Vagina (tissue), 2 donors: ENCODE results near the gene WASF1. TPM values are rescaled to one million over a fixed set of nuclear protein-coding genes. Genes with fewer than 3 reads are reported as not detected.

Source experiments
- DNase-seq, 2 donors: peaks; one replicate each; pipeline ENCODE4 v3.0.0-alpha.2; 2017; ENCODE audit errors: extremely low spot score in 2 of 2
- H3K27ac ChIP-seq: fragments of 200-600 bp; sonication (generic); one replicate; pipeline ENCODE4 v1.5.1; 2019
- H3K27me3 ChIP-seq: fragments of 200-600 bp; sonication (generic); one replicate; pipeline ENCODE4 v1.5.1; 2019
- H3K36me3 ChIP-seq, 2 donors: fragments of 200-600 bp; sonication (generic); one replicate each; pipeline ENCODE4 v1.5.1; 2017 to 2019
- H3K4me1 ChIP-seq: fragments of 200-600 bp; sonication (generic); one replicate; pipeline ENCODE4 v1.5.1; 2019
- H3K4me3 ChIP-seq, 2 donors: fragments of 200-600 bp; sonication (generic); 1 replicate in 1 of 2; 2 replicates in 1 of 2; pipeline ENCODE4 v1.5.1; 2016 to 2019
- H3K9me3 ChIP-seq: fragments of 200-600 bp; sonication (generic); one replicate; pipeline ENCODE4 v1.5.1; 2019
- POLR2A ChIP-seq, 2 donors: fragments of 450-650 bp; IDR thresholded peaks; one replicate each; pipeline ENCODE4 v1.6.1; 2017; ENCODE audit warnings: antibody characterized with exemption in 2 of 2, mild to moderate bottlenecking in 2 of 2, moderate library complexity in 2 of 2
- POLR2AphosphoS5 ChIP-seq, 2 donors: sonication (generic); formaldehyde crosslinking; IDR thresholded peaks; one replicate each; pipeline ENCODE4 v1.9.0; 2017; ENCODE audit warnings: antibody characterized with exemption in 2 of 2, mild to moderate bottlenecking in 2 of 2, low read depth in 1 of 2; ENCODE audit not compliant: insufficient read depth in 1 of 2
- intact Hi-C: fragments of 100-400 bp; cut with DNase I; formaldehyde crosslinking; loops from one replicate; pipeline ENCODE4 v1.15.1; 2023
- total RNA-seq: library from RNA; depleted of rRNA; stranded (reverse); fragments of >200 nt; gene quantifications from one replicate; pipeline ENCODE4 v1.2.3, GENCODE V29; 2016
- TF ChIP-seq, protein P1 (sequence below), 3 experiments: fragments of 450-650 bp in 2 of 3; fragments of 200-600 bp in 1 of 3; sonication (generic) in 1 of 3; IDR thresholded peaks; one replicate each; pipeline ENCODE4 v1.5.1; 2017 to 2019; ENCODE audit warnings: antibody characterized with exemption in 3 of 3, mild to moderate bottlenecking in 2 of 3, moderate library complexity in 2 of 3

The WASF1 gene
- total RNA-seq, 1 donor from 2014 or later: 20.1 TPM

DNA sequence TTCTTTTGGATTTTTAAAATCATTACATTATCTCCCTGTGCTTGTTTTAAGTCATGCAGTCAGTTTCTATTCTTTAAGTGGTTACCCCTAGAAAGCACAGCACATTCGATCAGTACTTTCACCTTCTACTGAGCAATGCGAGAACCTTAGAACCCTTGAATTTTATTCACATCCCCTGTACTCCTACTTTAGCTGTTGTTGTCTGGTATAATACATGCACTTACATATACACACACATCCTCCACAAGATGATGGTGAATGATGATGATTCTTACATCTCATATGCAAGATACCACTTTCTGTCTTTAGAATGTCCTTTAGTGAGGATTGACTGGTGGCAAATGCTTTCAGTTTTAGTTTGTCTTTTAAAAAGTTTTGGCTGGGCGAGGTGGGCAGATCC is 6.4 kb upstream of the WASF1 start:
- intact Hi-C loops: no loop called here
- H3K9me3 ChIP-seq: no peaks in the 10 kb centered on the region
- no peak for DNase-seq
- H3K36me3 ChIP-seq: no peaks in the 10 kb centered on the region
- TF ChIP-seq POLR2AphosphoS5 (IDR thresholded peaks at IDR 0.05; ENCODE audit: insufficient read depth in 1 of 2, low read depth in 1 of 2) (no peak), POLR2A (IDR thresholded peaks at IDR 0.05) (no peak)
- TF ChIP-seq, protein P1, sequence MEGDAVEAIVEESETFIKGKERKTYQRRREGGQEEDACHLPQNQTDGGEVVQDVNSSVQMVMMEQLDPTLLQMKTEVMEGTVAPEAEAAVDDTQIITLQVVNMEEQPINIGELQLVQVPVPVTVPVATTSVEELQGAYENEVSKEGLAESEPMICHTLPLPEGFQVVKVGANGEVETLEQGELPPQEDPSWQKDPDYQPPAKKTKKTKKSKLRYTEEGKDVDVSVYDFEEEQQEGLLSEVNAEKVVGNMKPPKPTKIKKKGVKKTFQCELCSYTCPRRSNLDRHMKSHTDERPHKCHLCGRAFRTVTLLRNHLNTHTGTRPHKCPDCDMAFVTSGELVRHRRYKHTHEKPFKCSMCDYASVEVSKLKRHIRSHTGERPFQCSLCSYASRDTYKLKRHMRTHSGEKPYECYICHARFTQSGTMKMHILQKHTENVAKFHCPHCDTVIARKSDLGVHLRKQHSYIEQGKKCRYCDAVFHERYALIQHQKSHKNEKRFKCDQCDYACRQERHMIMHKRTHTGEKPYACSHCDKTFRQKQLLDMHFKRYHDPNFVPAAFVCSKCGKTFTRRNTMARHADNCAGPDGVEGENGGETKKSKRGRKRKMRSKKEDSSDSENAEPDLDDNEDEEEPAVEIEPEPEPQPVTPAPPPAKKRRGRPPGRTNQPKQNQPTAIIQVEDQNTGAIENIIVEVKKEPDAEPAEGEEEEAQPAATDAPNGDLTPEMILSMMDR (IDR thresholded peaks at IDR 0.05): no peak
- H3K4me1 ChIP-seq: peaks cover 48% of the 10 kb centered on the region
- H3K27me3 ChIP-seq: no peaks in the 10 kb centered on the region
- no peak overlapping the region for H3K27ac ChIP-seq
- no peak overlapping the region for H3K4me3 ChIP-seq

DNA sequence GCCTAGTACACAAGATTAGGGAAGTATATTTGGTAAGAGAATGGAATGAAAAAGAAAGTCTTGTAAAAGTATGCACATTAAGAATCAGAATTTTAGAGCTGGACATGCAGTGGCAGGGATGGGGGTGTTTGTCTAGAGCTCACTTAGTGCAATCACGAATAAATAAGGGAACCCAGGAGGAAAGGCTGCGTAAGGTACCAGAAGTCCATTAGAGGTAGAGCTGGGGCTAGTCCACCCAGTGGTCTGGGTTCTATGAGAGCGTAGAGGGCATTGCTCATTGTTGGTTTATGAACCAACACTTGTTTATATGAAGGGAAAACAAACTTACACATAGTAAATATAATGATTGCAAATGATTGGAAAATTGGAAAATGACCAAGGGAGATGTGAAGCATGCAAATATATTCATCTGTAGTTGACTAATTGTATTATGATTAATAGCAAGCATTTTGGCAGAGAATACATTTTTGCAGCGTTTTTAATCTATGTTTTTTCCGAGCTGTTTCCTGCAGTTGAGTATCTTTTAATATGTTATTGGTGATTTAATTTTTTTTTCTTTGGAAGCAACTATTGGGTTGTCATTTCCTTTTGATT is 3.9 kb upstream of the WASF1 start:
- no peaks in the 10 kb centered on the region for H3K9me3 ChIP-seq
- H3K4me3 ChIP-seq: no peak overlapping the region
- H3K36me3 ChIP-seq: no peaks in the 10 kb centered on the region
- TF ChIP-seq, protein P1 (IDR thresholded peaks at IDR 0.05): no peak
- no peak for TF ChIP-seq POLR2AphosphoS5 (IDR thresholded peaks at IDR 0.05; ENCODE audit: insufficient read depth in 1 of 2, low read depth in 1 of 2)
- TF ChIP-seq POLR2A (IDR thresholded peaks at IDR 0.05): no peak
- intact Hi-C loops: no loop called here
- H3K27me3 ChIP-seq: no peaks in the 10 kb centered on the region
- no peak for DNase-seq
- peaks cover 46% of the 10 kb centered on the region for H3K4me1 ChIP-seq
- no peak overlapping the region for H3K27ac ChIP-seq

DNA sequence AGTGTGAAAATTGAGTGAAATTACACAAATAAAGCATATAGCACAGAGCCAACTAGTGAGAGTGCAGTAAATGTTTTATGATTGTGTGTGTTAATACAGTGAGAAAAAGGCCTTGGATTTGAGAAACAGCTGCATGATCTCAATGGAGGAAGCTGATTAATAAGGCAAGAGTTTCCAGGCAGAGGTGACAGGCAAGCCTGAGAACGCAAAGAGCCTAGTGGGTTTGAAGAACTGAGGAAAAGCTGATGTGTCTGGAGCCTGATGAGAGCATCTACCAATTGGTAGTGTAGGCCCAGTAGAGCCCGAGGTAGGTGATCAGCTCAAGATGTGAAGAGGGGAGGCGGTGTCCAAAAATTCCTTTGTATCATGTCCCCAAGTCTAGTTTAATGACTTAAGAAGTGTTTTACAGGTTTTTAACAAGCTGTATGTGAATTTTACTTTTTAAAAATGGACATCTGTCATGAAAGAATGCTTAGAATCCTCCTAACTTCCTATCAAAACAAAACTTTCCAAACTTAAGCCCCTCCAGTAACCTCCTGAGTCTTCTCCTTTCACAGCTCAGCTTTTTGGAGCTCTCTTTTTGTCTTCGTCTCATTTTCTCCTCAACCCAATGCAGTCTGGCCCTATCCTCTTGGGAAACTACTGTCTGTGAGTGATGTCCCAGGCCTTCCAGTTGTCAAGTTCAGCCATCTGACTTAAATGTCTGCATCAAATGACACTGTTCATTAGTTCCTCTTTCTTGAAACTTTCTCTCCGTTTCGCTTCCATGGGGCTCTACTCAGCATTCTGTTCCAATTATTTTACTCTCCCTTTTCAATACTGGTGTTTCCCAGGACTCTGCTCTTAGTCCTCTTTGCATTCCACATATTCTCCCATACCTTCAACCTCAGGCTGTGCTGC is 1.9 kb upstream of the WASF1 start:
- no peak for DNase-seq
- H3K27me3 ChIP-seq: no peaks in the 10 kb centered on the region
- TF ChIP-seq, protein P1 (IDR thresholded peaks at IDR 0.05): no peak
- TF ChIP-seq POLR2AphosphoS5 (IDR thresholded peaks at IDR 0.05; ENCODE audit: insufficient read depth in 1 of 2, low read depth in 1 of 2): no peak
- TF ChIP-seq POLR2A (IDR thresholded peaks at IDR 0.05): no peak
- H3K9me3 ChIP-seq: no peaks in the 10 kb centered on the region
- peaks cover 46% of the 10 kb centered on the region for H3K4me1 ChIP-seq
- H3K27ac ChIP-seq: peak overlapping the region; percentile 81
- intact Hi-C loops: no loop called here
- no peaks in the 10 kb centered on the region for H3K36me3 ChIP-seq
- peak overlapping the region; percentile 86 to 91 for H3K4me3 ChIP-seq

DNA sequence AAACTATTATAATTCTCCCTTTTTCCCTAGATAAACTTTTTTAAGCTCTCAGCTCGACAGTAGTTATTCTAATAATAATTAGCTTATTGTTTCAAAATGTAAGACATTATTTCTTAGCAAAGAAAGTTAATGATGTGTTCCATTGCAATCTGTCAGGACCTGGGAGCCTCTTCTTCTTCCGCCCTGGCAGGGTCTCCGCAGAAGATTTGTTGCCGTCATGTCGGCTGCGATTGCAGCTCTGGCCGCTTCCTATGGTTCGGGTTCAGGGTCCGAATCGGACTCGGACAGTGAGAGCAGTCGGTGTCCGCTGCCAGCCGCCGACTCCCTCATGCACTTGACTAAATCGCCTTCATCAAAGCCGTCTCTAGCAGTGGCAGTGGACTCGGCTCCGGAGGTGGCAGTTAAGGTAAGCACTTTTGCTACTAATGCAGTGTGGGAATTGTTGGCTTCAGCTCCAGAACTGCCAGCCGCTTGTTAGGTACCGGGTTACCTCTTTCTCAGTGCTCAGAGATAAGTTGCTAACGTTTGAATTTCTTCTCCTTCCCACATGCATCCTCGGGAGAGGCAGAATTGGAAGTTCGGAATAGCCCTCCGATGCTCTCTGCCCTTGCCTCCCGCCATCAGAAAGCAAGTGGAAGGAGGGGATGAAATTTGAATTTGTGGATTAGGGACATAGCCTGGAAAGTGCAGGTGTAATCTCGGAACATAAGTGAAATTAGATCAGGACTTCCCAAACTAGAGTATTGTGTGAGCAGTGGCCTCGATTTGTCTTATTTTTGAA is 948 bp upstream of the WASF1 start, which contains the start of gene CDC40:
CDC40 (plus strand) TSS at position 200 of the 781 bp plus-strand sequence; CDS start at position 218, 18 bp downstream.
- peak in 1 of 2 donors; percentile 91 for DNase-seq
- peaks cover 40% of the 10 kb centered on the region for H3K4me1 ChIP-seq
- no peaks in the 10 kb centered on the region for H3K36me3 ChIP-seq
- TF ChIP-seq POLR2A (IDR thresholded peaks at IDR 0.05) (no peak), POLR2AphosphoS5 (IDR thresholded peaks at IDR 0.05; ENCODE audit: insufficient read depth in 1 of 2, low read depth in 1 of 2) (peak; percentile 47 to 96)
- TF ChIP-seq, protein P1 (IDR thresholded peaks at IDR 0.05): peak in 1 of 3 experiments; percentile 19
- H3K27me3 ChIP-seq: no peaks in the 10 kb centered on the region
- intact Hi-C loops: no loop called here
- H3K27ac ChIP-seq: peak within 1 kb of the TSS; percentile 81
- peak within 1 kb of the TSS; percentile 86 to 91 for H3K4me3 ChIP-seq
- H3K9me3 ChIP-seq: no peaks in the 10 kb centered on the region
